HCT116 (cell line): ENCODE measurements around the gene RAPGEF2. TPM values are rescaled to one million over a fixed set of nuclear protein-coding genes. Genes with fewer than 3 reads are reported as not detected.

Source experiments
- ATAC-seq: fragments of 200-7000 bp; cut with Tn5 transposase; 2 replicates; pipeline ENCODE4 v1.9.1; 2020; ENCODE audit warnings: mild to moderate bottlenecking, moderate library complexity
- BruUV-seq: library from RNA; stranded (reverse); fragments of 400-500 nt; replicated peaks from 2 replicates; lab custom pipeline; 2021; lab: Mats Ljungman, UMichigan
- CTCF ChIA-PET: fragments of 300-600 bp; sonication (Branson Sonifier 250); formaldehyde crosslinking; loops from one replicate; lab custom pipeline; 2021; ENCODE audit warnings: antibody characterized with exemption; lab: Charles Lee
- POLR2A ChIA-PET: fragments of 300-600, 350-600 bp; sonication (Branson Sonifier 250); formaldehyde crosslinking; loops from one replicate; lab custom pipeline; 2021; ENCODE audit warnings: antibody characterized with exemption; lab: Charles Lee
- RAD21 ChIA-PET, 2 experiments: fragments of 300-600 bp; sonication (Branson Sonifier 250); formaldehyde crosslinking; loops; one replicate each; lab custom pipeline; 2023; ENCODE audit warnings: low total read pairs in 2 of 2; ENCODE audit not compliant: uncharacterized antibody in 2 of 2, unreplicated experiment in 2 of 2, low non-redundant PET in 1 of 2; lab: Charles Lee
- DNase-seq: peaks from one replicate; pipeline ENCODE4 v3.0.0-alpha.2; 2010; ENCODE audit warnings: low read depth, low spot score
- H2AFZ ChIP-seq: fragments of 200-600 bp; shearing (Covaris generic), sonication (generic); 2 replicates; pipeline ENCODE4 v1.6.1; 2017; ENCODE audit warnings: low read depth, mixed run types, mixed read lengths, antibody characterized with exemption, low read length; ENCODE audit not compliant: poor library complexity, severe bottlenecking
- H3K27ac ChIP-seq: 2 replicates; pipeline ENCODE4 v1.5.1; 2012; ENCODE audit warnings: low read depth, low read length
- H3K27me3 ChIP-seq: fragments of 200-600 bp; sonication (generic); 2 replicates; pipeline ENCODE4 v1.6.1; 2016; ENCODE audit warnings: mixed run types, low read length, mixed read lengths; ENCODE audit not compliant: insufficient read depth
- H3K36me3 ChIP-seq, 2 experiments: fragments of 200-500 bp in 1 of 2; fragments of 200-600 bp in 1 of 2; sonication (Bioruptor generic) in 1 of 2; sonication (generic) in 1 of 2; 2 replicates each; pipeline versions ENCODE4 v1.5.1 to v1.6.1; 2014 to 2016; ENCODE audit warnings: low read length in 2 of 2, inconsistent platforms in 1 of 2, mixed read lengths in 1 of 2, mixed run types in 1 of 2; ENCODE audit not compliant: insufficient read depth in 2 of 2, control insufficient read depth in 1 of 2
- H3K4me1 ChIP-seq, 2 experiments: fragments of 200-600 bp in 1 of 2; sonication (generic) in 1 of 2; 2 replicates each; pipeline versions ENCODE4 v1.5.1 to v1.6.1; 2012 to 2017; ENCODE audit warnings: low read length in 2 of 2, inconsistent platforms in 1 of 2, mild to moderate bottlenecking in 1 of 2, mixed read lengths in 1 of 2, mixed run types in 1 of 2, moderate library complexity in 1 of 2; ENCODE audit not compliant: insufficient read depth in 2 of 2, control insufficient read depth in 1 of 2
- H3K4me2 ChIP-seq: fragments of 200-600 bp; sonication (generic); 2 replicates; pipeline ENCODE4 v1.6.1; 2017; ENCODE audit warnings: mixed run types, low read length, mixed read lengths
- H3K4me3 ChIP-seq, 2 experiments: fragments of 200-600 bp in 1 of 2; sonication (generic) in 1 of 2; replicated peaks in 1 of 2; 2 replicates each; pipeline ENCODE4 v1.5.1; 2011 to 2016; ENCODE audit warnings: low read length in 2 of 2, control low read depth in 1 of 2, low read depth in 1 of 2, mild to moderate bottlenecking in 1 of 2, mixed read lengths in 1 of 2, mixed run types in 1 of 2
- H3K79me2 ChIP-seq: fragments of 200-600 bp; sonication (generic); 2 replicates; pipeline ENCODE4 v1.6.1; 2017; ENCODE audit warnings: mild to moderate bottlenecking, mixed run types, low read length, moderate library complexity, mixed read lengths; ENCODE audit not compliant: insufficient read depth
- H3K9ac ChIP-seq: fragments of 200-600 bp; sonication (generic); 2 replicates; pipeline ENCODE4 v1.6.1; 2016; ENCODE audit warnings: low read length, mixed read lengths
- H3K9me2 ChIP-seq: fragments of 200-600 bp; sonication (generic), shearing (Covaris generic); 2 replicates; pipeline ENCODE4 v1.6.1; 2017; ENCODE audit warnings: mixed run types, mild to moderate bottlenecking, moderate library complexity; ENCODE audit not compliant: insufficient read depth
- H3K9me3 ChIP-seq, 2 experiments: fragments of 200-500 bp in 1 of 2; fragments of 200-600 bp in 1 of 2; sonication (Bioruptor generic) in 1 of 2; sonication (generic) in 1 of 2; 2 replicates each; pipeline ENCODE4 v1.6.1; 2014 to 2017; ENCODE audit warnings: low read length in 2 of 2, mixed read lengths in 2 of 2, inconsistent platforms in 1 of 2, low read depth in 1 of 2, mild to moderate bottlenecking in 1 of 2, mixed run types in 1 of 2, moderate library complexity in 1 of 2; ENCODE audit not compliant: control insufficient read depth in 1 of 2, insufficient read depth in 1 of 2
- H4K20me1 ChIP-seq: fragments of 200-600 bp; sonication (generic), shearing (Covaris generic); 2 replicates; pipeline ENCODE4 v1.6.1; 2017; ENCODE audit warnings: mixed run types, mild to moderate bottlenecking, moderate library complexity; ENCODE audit not compliant: insufficient read depth
- CEBPB ChIP-seq: IDR thresholded peaks from 2 replicates; pipeline ENCODE4 v1.6.1; 2012; ENCODE audit warnings: low read depth
- CTCF ChIP-seq, 3 experiments: fragments of 200-600 bp in 1 of 3; sonication (generic) in 1 of 3; IDR thresholded peaks in 2 of 3; conservative IDR thresholded peaks in 1 of 3; 2 replicates each; pipeline ENCODE4 v1.5.1; 2012 to 2017; ENCODE audit warnings: low read depth in 2 of 3, low read length in 2 of 3, antibody characterized with exemption in 1 of 3, borderline replicate concordance in 1 of 3, control low read depth in 1 of 3, mild to moderate bottlenecking in 1 of 3, mixed read lengths in 1 of 3, mixed run types in 1 of 3, moderate library complexity in 1 of 3; ENCODE audit not compliant: insufficient read depth in 1 of 3
- EGR1 ChIP-seq: IDR thresholded peaks from 2 replicates; pipeline ENCODE4 v1.6.1; 2012; ENCODE audit warnings: low read depth
- ELF1 ChIP-seq: IDR thresholded peaks from 2 replicates; pipeline ENCODE4 v1.6.1; 2012; ENCODE audit warnings: low read depth, borderline replicate concordance
- EZH2 ChIP-seq: fragments of 200-600 bp; sonication (generic); IDR thresholded peaks from 2 replicates; pipeline ENCODE4 v1.6.1; 2017; ENCODE audit warnings: antibody characterized with exemption, mixed run types
- FOSL1 ChIP-seq: IDR thresholded peaks from 2 replicates; pipeline ENCODE4 v1.6.1; 2012; ENCODE audit warnings: low read depth
- JUND ChIP-seq: IDR thresholded peaks from 2 replicates; pipeline ENCODE4 v1.6.1; 2012
- POLR2A ChIP-seq: IDR thresholded peaks from 2 replicates; pipeline ENCODE4 v1.7.0; 2011; ENCODE audit warnings: borderline replicate concordance; ENCODE audit not compliant: insufficient read depth, insufficient read length; ENCODE audit errors: extremely low read depth
- POLR2AphosphoS5 ChIP-seq: IDR thresholded peaks from 2 replicates; pipeline ENCODE4 v1.6.1; 2011; ENCODE audit warnings: mild to moderate bottlenecking, low read depth, low read length, moderate library complexity
- SP1 ChIP-seq: IDR thresholded peaks from 2 replicates; pipeline ENCODE4 v1.6.1; 2012; ENCODE audit warnings: low read depth
- SRF ChIP-seq: IDR thresholded peaks from 2 replicates; pipeline ENCODE4 v1.6.1; 2012; ENCODE audit warnings: low read depth
- TCF7L2 ChIP-seq: IDR thresholded peaks from 2 replicates; pipeline ENCODE4 v1.7.0; 2011; ENCODE audit warnings: borderline replicate concordance, inconsistent platforms; ENCODE audit not compliant: insufficient read depth, insufficient read length; ENCODE audit errors: extremely low read depth
- YY1 ChIP-seq: IDR thresholded peaks from 2 replicates; pipeline ENCODE4 v1.6.1; 2011; ENCODE audit warnings: low read length, low read depth, moderate library complexity, mild to moderate bottlenecking; ENCODE audit not compliant: insufficient replicate concordance; ENCODE audit errors: extremely low read depth
- ZFX ChIP-seq: fragments of 450-650 bp; IDR thresholded peaks from 2 replicates; pipeline ENCODE4 v1.6.1; 2017
- ZNF274 ChIP-seq: fragments of 200-500 bp; sonication (Bioruptor generic); IDR thresholded peaks from 2 replicates; pipeline ENCODE4 v1.6.1; 2014; ENCODE audit warnings: mild to moderate bottlenecking, low read depth, low read length, inconsistent platforms
- intact Hi-C: fragments of 100-400 bp; cut with micrococcal nuclease; formaldehyde crosslinking; loops from 2 replicates; pipeline ENCODE4 v1.10.0; 2022
- total RNA-seq: library from RNA; stranded (reverse); gene quantifications from one replicate; pipeline ENCODE4 v1.2.1, GENCODE V29; 2021; ENCODE audit not compliant: unreplicated experiment

The RAPGEF2 gene
- total RNA-seq, 1 experiment from 2014 or later, result 21.2 TPM

GRCh38 chr4:159129814-159130550 is 27.1 kb downstream of the RAPGEF2 start (continued):
- TF ChIP-seq EZH2, result no peak
- no peak for TF ChIP-seq YY1
- TF ChIP-seq JUND, result no peak
- TF ChIP-seq POLR2A, result no peak
- TF ChIP-seq SRF, result no peak
- TF ChIP-seq CTCF (IDR thresholded peaks at IDR 0.05 in 2 of 3, conservative IDR thresholded peaks at IDR 0.05 in 1 of 3; ENCODE audit: borderline replicate concordance in 1 of 3, insufficient read depth in 1 of 3, low read depth in 2 of 3, low read length in 2 of 3), result no peak
- no peak for TF ChIP-seq ZFX
- no peak for TF ChIP-seq CEBPB

GRCh38 chr4:159131564-159131963 is 28.7 kb downstream of the RAPGEF2 start:
- POLR2A ChIA-PET, result no interaction called here
- DNase-seq (no peak), ATAC-seq (no peak)
- intact Hi-C loops, result no loop called here
- no peaks in the 10 kb centered on the region for H3K9me2 ChIP-seq
- H3K27me3 ChIP-seq, result no peaks in the 10 kb centered on the region
- H4K20me1 ChIP-seq, result 0 out of 2 replicates have a peak, but pooled peaks cover 7% of the 10 kb centered on the region
- no peak overlapping the region for H3K27ac ChIP-seq
- no peak overlapping the region for H3K4me3 ChIP-seq
- H3K4me1 ChIP-seq, result no peaks in the 10 kb centered on the region; a peak in 1 of 4 replicates
- no peak overlapping the region for H2AFZ ChIP-seq
- TF ChIP-seq POLR2A (no peak), POLR2AphosphoS5 (no peak), EGR1 (no peak), SP1 (no peak), ZNF274 (no peak), TCF7L2 (no peak), SRF (no peak), FOSL1 (no peak), ELF1 (no peak)
- no peak overlapping the region for H3K4me2 ChIP-seq
- H3K9ac ChIP-seq, result no peak overlapping the region
- no peaks in the 10 kb centered on the region for H3K36me3 ChIP-seq
- RAD21 ChIA-PET, result no interaction called here
- CTCF ChIA-PET, result interaction anchor here (0.8 kb wide), 1 partner anchor 10 kb away, joined by 3 read pairs; no protein-coding TSS in a partner anchor
- BruUV-seq, result no TSS peak
- H3K9me3 ChIP-seq, result no peaks in the 10 kb centered on the region
- peaks cover 12% of the 10 kb centered on the region; the same call in 1 of the 2 replicates for H3K79me2 ChIP-seq
